ENCODE results near the gene CDC40.
"Not testable (repeated sequence)": the region's sequence is repeated elsewhere in the genome, so short reads cannot be mapped to it uniquely, and the experiment has no call there.

The CDC40 gene

DNA sequence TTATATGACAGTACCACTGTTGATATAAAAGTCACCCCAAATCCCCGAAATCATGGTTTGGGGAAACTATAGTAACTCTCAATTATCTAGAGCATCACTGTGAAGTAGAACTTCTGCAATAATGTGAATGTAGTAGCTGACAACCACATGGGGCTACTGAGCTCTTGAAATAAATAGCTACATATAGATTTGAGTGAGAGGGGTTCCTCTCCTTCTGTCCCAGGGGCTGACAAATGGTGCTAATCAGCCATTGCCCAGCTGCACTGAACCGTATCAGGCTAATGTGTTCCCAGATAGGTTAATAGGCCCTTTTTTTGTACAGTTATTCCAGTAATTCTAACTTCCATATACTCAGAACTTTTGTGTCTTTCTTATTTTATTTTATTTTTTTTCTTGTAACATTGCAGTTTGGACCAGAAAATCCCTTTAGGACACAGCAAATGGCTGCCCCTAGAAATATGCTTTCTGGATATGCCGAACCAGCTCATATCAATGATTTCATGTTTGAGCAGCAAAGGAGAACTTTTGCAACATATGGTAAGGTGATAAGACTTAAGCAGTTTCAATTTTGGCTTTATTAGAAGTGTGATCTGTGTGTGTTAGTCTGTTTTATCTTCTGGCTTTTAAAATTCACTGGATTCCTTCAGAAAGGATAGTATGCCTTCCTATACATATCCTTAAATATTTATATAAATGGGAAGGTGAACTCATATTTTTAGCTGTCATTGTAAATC lies 21.1 kb downstream of the CDC40 start:
- FAIRE-seq: no peak

DNA sequence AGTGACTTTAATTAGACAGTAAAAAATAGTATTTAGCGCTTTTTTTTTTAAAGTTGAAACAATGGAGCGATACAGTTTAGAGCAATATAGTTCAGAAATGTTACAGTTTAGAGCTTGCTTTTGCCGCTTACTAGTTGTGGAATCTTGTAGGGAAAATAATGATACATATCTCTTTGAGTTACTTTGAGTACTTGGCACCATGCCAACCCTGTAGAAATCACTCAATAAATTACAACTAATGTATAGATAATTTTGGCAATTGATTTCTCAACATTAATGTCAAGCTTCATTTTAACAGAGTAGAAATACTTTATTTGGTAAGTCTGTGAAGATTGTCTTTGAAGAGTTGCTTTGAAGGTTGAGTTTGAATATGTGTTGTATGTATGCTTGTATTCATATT lies 27.4 kb downstream of the CDC40 start:
- FAIRE-seq: no peak

DNA sequence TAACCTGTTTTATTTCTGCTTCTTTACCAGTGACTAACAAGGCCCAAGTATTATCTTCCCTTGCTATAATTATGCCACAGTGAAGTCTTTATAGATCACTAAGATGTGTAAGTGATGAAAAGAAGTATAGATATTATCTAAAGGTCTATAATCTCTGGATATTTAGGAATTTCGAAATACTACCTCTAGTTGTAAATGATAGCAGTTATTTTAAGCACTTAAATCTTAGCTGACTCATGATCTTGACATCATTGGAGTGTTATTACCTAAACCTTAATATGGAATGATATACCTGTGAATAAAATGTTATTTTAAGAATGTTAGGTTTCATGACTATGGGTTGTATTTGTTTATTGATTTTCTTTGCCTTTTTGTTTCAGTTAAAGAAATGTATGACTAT lies 31.5 kb downstream of the CDC40 start:
- no peak for FAIRE-seq

DNA sequence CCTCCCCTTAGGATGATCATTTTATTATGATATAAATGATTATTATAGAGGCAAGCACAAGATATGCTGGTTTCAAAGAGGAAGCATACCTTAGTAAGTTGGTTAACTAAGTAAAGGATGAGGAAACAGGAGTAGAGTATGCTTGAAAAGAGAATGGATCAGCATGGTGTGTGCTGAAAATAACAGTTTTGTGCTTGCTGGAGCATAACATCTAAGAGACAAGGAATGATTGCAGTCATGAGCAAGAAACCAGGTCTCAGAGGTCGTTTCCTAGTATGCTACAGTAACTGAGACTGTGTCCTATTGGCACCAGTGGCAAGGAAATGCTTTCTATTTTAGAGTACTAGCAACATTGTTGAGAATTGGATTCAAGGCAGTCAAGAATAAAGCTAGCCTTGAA lies 34.1 kb downstream of the CDC40 start:
- no peak for FAIRE-seq

DNA sequence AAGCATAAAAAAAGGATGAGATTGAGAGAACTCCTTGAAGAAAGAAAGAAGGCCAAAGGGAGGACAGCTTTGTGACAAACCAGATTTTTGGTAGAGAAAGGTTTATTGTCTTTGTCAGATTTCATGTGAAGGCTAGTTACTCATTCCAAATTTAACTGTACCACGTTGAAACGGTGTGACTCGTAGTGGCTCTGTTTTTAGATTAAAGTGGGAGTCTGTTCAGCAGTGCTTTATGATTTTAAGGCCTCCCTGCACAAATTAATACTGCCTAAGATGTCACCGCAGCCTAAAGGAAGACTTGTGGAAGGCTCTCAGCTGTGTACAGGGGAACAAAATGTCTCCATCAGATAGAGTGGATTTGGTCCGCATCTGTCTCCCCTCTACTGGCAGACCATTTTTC lies 35.9 kb downstream of the CDC40 start:
- FAIRE-seq: no peak

DNA sequence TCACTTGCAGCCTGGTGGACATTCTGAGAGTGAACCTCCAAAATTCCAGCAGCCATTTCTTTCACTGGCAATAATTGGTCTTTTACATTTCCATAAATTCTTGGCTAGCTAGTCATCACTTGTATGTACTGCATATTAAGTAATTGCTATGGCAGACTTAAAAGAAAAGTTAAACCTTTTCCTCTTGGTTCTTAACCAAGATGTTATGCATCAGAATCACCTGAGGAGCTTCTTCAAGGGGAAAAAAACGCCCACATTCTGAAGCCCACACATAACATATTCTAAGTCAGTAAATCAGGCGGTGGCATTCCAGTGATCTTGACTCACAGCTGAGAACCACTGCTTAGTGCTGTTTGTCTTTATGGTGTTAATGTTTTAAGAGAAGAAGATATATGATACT lies 37.0 kb downstream of the CDC40 start:
- FAIRE-seq: no peak

DNA sequence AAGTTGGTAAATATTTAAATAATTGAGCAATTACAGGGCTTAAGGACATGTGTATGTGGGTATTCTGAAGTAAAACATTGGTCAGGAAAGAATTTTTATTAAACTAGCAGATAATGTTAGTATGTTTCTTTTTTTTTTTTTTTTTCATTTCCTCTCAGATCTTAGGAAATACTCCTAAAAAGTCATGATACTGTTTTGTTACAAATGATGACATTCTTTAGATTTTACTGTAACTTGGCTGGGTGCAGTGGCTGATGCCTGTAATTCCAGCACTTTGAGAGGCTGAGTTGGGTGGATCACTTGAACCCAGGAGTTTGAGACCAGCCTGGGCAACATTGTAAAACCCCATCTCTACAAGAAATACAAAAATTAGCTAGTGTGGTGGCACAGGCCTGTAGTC lies 41.5 kb downstream of the CDC40 start:
- no peak for FAIRE-seq

DNA sequence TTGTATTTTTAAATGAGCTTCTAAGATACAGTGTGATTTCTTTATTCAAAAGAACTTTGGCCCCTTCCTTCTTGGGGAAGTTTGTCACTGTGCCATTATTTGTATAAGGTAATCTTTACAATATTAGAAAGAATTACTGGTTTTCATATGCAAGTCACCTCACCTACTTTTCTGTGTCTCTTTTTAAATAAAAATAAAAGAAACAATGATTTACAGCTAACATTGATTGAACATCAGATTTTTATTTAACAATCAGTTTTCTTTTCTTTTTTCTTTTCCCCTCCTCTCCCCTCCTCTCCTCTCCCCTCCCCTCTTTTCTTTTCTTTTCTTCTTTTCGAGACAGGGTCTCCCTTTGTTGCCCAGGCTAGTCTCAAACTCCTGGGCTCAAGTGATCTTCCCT lies 46.0 kb downstream of the CDC40 start:
- no peak for FAIRE-seq

DNA sequence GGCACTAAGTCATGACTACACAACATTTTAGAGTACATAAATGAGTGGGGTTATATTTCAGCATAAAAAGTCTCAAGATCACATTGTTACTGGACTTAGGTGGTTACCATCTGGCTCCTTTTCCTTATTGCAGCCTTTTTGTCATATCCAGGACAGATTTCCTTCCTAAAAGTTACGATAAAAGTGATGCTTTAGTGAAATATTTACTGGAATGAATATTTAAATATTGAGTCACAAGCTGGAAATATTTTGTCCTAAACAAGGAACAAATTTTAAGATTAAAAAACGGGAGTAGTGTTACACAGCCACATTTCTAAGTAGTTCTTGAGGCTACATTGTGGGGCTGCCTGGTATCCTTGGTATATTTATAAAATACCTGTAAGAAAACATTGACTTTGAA lies 52.2 kb downstream of the CDC40 start:
- FAIRE-seq: no peak

DNA sequence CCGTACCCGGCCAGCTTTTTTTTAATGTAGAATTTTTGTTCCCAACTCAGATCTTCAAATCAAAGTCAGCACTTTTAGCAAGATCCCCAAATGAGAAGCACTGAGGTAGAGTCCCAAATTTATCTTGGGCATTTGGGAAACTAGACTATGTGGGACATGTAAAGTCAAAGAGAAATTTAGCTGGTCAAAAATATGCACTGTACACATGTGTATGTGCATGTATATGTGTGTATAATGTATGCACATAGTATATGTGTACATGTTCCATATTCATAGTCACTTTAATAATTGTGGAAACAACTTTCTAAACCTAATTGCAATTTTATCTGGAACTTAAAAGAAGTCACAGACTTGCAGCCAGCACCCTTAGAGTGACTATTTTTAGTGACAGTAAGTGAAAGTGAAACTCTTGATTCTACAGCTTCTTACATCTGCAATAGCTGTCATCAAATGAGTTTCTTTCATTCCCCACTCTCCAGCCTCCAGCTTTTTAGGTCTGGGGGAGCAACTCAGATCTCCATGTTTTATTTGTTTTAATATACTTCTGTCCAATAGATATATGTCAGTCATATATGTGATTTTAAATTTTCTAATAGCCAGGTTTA lies 53.6 kb downstream of the CDC40 start:
- no peak for FAIRE-seq

DNA sequence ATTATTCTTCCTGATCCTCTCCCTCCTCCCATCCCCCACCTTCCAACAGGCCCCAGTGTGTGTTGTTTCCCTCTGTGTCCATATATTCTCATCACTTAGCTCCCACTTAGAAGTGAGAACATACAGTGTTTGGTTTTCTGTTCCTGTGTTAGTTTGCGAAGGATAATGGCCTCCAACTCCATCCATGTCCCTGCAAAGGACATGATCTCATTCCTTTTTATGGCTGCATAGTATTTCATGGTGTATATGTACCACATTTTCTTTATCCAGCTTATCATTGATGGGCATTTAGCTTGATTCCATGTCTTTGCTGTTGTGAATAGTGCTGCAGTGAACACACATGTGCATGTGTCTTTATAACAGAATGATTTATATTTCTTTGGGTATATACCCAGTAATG lies 55.8 kb downstream of the CDC40 start:
- not testable (repeated sequence) for FAIRE-seq

DNA sequence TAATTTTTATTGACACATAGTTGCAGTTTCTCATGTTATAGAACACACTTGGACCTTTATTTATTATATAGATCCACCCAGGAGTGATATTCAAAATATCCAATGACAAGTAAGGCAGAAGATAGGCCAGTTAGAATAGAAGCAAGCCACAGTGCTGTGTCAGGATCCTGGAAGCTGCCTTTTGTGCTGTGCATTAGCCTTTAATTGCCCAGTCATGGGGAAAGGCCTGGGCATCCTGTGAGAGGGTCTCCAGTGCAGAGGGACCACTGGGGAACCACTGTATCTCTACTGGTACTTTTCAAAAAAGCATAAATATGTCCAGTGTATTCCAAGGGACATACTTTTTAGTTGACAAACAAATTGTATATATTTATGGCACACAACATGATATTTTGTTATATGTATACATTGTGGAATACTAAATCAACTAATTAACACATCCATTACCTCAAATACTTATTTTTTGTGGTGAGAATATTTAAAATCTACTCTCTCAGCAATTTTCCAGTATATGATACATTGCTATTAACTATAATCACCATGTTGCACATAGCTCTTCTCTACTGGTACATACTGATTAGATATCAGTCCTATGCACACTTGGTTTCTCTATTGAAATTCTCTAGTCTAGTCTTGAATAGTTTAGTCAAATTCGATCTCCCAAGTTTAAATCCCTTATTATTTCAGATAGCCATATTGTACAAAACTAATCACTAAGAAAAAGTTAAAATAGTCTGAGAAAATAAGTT lies 59.5 kb downstream of the CDC40 start:
- FAIRE-seq: no peak

DNA sequence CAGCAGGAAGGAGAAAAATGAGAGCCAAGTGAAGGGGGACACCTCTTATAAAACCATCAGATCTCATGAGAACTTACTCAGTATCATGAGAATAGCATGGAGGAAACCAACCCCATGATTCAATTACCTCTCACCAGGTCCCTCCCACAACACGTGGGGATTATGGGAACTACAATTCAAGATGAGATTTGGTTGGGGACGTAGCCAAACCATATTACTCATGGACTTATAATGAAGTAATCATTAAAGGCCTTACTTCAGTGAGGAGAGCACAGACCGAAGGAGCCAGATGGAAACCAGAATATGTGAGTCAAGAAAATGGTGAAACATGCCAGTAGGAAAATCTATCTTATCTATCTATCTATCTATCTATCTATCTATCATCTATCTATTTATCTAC lies 64.4 kb downstream of the CDC40 start:
- FAIRE-seq: not testable (repeated sequence)

DNA sequence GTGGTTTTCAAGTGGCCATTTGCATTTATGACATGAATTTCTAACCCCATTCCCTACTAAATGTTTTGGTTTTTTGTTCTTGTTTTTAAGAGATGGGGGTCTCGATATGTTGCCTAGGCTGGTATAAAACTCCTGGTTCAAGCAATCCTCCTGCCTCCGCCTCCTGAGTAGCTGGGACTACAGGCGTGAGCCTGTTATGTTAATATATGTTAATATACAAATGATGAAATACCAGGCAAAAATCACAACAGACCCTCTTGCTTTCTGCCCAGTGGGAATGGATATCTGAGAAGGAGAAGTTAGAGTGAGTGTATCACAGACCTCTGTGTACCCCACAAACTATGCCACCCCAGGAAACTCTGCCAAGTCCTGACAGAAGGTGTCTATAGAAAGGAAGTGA lies 66.2 kb downstream of the CDC40 start:
- FAIRE-seq: no peak

DNA sequence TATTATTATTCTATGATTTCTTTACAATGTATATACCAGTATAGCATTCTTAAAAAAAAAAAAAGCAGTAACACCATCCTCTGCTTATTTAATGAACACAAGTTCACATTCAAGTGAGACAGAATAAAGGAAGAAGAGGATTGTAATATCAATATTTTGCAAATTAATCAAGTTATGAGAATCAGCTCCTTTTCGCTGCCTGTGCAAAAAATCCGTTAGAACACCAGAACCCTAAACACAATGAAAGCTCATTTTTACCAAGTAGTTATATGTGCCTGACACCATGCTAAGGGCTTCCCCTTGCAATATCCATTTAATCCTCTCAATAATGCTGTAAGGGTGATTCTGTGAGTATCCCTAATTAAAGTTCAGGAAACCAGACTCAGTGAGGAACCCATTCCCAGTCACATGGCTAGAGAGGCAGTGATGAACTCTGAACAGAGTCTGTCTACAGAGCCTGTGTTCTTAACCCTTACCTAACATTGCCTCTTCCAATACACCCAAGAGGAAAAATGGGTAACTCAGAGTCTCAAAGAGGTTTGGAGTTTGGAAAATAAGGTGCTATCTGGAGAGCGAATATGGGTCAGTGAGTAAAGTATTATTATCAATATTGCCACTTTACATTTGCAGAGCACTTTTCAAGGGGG lies 66.8 kb downstream of the CDC40 start:
- FAIRE-seq: no peak

DNA sequence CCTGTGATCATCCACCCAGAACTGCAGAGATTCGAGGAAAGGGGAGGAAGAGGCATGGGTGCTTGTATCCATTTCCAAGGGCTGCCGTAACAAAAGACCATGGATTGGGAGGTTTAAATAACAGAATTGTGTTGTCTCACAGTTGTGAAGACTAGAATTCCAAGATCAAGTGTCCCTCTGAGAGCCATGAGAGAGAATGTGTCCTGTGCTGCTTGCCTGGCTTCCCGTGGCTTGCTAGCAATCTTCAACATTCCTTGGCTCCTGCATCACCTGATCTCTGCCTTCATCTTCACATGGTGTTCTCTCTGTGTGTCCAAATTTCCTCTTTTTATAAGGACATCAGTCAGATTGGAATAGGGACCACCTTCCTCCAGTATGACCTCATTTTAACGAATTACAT lies 69.8 kb downstream of the CDC40 start:
- no peak for FAIRE-seq

DNA sequence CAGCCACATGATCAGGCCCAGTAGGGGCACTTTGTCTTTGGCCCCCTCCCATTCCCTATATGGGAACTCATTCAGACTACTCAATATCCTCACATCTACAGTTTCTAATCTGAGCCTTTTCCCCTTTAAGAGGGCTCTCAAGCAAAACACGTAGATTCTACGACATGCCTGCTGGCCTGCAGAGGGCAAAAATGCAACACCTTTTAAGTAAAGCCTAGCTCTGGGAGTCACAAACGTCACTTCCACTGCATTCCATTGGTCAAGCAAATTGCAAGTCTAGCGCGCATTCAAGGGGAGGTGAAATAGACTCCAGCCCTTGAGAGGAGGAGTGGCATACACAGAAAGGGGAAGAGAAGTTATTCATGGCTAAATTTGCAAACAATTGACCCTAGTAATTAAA lies 70.6 kb downstream of the CDC40 start:
- no peak for FAIRE-seq

DNA sequence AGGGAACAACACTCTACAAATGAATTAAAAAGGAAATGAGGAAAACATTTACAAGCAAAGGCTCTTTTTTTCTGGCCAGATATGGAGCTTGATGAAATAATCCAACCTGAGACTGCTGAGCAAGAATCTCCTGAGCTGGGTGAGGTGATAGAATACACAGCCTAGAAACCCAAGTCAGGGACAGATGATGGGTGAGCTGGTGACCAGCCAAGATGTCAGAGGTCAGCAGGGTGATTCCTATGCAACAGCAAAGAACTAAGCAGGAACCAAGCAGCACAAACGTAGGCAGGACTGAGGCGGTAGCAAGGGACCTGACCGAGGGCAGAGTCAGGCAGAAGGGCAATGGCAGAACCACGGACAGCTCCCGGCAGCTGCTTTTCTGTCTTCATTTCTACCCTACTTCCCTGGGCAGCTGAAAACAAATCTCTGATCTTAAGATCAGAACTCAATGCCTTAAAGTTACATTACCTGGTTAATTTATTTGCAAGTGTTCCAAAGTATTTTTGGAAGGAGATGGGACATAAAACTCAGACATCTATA lies 75.1 kb downstream of the CDC40 start:
- FAIRE-seq: no peak

DNA sequence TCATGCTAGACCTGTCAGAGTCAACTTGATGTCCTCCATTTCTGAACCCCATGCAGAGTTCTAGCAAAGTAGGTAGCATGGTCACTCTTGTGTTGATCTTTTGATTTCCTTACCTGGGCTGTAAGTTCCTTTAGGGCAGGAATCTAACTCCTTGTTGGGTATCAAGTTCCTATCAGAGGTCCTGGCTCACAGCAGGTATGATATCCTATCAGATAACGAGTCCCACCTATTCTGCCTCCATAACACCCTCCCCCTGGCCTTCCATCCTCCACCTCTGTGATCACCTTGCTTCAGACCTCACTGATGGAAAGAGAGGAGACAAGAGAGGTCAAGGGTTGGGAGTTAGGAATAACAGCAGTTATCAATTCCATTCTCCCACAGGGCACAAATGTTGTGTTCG lies 76.1 kb downstream of the CDC40 start:
- FAIRE-seq: no peak

DNA sequence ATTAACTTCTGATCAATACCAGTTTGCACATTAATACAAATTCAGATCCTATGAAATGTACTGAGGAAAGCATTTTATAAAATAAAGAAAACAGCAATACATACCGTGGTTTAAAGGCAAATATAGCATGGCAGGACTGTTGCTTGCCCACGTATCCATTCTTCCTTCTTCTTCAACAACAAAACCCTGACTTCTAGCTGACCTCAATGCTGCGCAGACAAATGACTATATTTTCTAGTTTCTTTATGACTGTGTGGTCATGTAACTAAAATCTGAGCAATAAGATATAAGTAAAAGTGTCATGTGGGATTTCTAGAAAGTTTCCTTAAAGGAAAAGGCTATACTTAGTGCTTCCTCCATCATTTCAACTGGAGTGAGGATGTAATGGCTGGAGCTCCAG lies 85.0 kb downstream of the CDC40 start:
- FAIRE-seq: no peak

DNA sequence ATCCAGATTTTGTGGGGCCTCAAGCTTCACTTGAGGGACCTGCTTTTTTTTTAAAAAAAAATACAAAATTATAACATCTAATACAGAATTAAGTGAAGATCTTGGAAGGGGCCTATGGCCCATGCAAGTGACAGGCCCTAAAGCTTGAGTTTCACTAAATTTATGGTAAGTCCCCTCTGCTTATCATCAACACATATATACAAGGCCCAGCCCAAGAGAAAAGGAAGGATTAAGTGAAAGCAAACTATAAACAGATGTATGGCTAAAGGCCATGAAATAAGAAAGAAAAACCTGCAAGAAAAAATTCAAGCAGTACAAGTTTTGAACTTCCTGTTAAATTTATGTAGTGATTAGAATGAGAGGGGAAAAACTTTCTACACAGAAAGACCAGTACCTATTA lies 86.8 kb downstream of the CDC40 start:
- FAIRE-seq: no peak

DNA sequence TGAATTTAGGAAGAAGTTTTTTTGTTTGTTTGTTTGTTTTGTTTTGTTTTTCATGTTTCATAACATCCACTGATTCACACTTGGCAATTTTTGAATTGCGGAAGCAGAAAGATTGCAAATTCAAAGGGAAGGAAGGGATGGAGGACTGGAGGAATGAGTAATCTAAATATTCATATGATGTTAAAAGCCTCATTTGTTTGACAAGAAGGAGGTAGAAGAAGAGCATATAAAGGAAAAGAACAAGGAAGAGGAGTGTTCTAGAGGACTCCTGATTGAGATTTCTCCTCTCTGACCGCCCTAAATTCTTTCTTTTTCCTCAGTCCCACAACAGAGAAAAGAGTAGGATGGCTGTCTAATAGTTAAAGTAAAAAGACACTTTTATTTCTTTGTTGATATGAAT lies 89.4 kb downstream of the CDC40 start:
- FAIRE-seq: no peak

DNA sequence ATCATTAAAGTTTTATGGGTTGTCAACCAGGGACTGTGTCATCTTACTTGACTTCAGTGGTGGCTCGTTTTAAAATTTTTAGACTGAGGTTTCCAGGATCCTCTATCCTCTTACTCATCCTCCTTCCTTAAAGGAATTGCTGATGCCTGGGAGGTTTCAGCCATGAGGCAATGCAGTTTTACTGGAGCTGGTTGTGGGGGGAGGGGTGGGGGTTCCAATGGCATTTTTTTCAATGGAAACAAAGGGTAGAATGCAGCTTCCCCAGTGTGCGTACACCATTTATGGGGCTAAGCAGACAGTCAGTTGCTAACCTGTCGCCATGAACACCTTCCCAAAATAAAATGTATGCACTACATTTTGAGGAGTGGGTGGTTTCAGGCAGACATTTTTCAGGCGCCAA lies 89.9 kb downstream of the CDC40 start:
- no peak for FAIRE-seq

DNA sequence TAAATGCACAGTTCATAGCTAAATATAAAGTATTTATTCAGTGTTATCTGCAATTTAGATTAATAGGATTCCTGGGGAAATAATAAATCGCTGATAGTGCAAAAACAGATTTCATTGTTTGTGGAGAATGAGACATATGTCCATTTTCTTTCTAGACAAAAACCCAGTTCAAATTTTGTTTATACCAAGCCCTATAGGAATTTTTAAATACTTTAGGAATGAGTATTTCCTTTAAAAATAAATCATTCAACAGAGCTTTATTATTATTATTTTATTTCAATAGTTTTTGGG lies 91.5 kb downstream of the CDC40 start:
- FAIRE-seq: no peak

Measured in A204.1 (cell line).